GM18909 (cell line): ENCODE measurements around the gene CES3.

Source experiments
- ATAC-seq: cut with Tn5 transposase; IDR thresholded peaks from one replicate; pipeline ENCODE4 v1.9.1; 2021; ENCODE audit warnings: mild to moderate bottlenecking; ENCODE audit not compliant: unreplicated experiment, poor library complexity

The CES3 gene

DNA sequence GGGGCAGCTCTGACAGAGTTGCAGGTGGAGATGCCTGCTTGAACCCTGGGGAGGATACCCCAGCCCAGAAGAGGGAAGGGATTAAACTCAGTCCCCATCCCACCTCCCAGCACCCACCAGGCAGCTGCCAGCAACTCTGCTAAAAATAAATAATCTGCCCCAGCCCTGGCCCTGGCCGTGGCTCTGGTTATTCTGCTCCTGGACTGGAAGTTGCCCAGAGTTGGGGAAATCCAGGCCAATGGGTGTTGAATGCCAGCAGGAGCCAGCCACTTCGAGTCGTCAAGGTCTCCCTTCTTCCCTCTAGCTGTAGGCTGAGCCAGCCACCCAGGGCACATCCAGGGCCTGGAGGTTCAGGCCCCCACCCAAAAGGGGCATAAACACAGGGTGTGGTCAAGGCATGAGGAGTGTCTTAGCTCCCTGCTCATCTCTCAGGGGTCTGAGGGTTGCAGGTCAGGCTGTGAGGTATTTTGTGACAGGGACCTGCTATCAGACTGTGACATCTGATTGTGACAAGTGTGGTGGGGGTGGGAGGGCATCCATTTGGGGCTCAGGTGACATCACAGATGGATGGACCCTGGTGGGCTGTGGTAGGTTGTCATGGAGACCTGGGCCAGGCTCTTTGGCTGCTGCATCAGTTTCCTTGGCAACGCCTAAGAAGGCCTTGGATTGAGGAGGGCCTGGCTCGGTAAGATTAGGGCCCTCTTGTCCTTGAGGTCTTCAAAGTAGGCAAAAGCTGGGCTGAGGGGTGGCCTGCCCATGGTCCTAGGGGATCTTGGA is 34.7 kb upstream of the CES3 start:
- ATAC-seq: no peak

DNA sequence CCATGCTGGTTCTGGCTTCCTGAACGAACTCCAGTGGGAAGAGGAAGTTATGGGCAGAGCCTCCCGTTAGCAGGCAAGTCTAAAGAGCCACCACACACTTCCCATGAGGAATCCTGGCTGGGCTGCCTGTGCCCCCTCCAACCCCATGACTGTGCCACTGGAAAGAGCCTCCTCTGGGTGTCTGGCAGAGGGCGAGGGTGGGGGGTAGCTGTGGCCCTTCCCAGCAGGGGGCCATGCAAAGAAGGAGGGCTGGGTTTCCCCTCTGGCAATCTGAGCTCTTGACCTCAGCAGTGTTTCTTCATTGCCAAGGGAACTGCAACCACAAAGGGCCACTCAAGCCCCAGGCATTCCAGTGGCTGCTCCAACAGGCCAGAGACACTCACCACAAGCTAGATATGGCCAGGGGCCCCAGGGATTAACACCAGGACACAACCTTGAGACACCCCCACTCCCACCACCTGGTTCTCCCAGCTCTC is 34.1 kb upstream of the CES3 start:
- no peak for ATAC-seq

DNA sequence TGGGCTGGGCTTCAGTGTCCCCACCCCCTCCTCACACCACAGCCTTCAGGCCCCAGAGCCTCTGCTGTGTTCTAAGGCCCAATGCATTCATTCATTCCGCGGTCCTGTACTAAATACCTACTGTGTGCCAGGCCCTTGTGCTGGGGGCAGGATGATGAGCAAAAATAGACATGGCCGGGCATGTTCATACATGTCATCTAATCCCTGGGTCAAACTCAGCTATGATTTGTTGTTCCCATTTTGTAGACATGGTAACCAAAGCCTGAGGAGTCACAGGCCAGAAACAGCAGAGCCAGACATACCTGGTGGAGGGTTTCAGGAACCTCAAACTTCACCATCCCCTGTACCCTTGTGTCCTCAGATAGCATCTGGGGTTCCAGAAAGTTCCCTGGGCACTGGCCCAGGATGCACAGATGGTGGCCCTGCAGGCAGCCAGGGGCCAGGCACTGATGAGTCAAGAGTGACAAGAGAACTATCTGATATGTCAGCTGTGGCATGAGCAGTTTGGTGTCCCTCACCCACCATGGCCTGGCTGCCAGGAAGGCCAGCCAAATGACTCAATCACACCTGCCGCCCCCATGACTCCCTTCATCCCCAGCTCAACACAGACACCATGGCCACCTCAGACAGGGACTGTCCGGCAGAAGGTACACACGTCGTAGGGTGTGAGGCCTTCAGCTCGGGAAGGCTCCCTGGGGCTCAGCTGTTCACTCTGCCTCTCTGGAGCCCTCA is 33.0 kb upstream of the CES3 start:
- ATAC-seq: no peak

DNA sequence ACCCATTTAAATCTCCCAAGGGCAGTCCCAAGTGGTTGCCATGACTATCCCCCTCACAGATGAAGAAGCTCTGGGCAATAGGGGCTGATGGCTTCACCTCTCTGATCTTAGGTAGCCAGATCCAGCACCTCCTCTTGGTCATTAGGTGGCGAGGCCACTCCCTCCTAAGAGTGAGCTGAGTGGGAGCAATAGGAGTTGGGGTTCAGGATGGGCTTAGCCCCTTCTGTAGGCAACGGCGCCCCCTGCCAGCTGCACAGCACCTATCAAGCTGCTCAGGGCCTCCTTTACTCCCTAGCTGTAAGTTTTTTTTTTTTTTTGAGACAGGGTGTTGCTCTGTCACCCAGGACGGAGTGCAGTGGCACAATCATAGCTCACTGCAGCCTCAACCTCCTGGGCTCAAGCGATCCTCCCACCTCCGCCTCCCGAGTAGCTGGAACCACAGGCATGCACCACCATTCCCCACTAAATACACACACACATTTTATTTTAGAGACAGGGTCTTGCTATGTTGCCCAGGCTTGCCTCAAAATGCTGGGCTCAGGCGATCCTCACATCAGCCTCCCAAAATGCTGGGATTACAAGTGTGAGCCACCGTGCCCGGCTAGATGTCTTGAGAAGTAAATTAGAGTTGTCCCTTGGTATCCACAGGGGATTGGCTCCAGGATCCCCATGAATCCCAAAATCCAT is 32.2 kb upstream of the CES3 start:
- no peak for ATAC-seq

DNA sequence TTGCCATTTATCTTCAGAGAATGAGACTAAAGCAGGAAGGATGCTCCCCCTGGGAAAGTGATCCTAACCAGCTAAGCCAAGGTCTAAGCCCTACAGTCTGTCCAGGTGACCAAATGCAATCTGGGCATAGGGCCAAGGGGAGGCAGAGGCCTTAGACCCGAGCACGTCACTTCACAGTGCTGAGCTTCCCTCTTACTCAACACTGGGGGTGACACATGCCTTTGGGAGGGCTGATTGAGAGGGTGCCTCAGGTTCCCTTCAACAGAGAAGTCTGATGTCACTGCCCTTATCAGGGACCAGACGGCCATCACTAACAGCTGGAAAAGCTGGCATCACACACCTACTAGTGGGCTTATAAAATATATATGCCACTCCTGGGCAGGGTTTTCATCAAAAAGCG is 30.9 kb upstream of the CES3 start:
- ATAC-seq: no peak

DNA sequence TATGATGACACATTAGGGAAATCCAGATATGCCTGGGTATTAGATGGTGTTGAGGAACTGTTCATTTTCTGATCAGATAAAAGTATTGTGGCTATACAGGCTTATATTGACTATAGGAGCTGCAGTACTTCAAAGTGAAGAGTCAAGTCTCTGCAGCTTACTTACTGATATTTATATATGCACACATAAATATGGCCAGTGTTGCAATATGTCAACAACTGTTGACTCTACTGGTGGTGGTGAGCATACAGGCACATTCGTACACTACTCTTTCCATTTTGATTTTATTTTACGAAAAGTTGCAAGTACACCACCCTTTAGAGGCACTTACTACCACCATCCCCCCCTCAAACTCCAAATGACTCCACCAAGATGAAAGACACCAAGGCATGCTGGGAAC is 29.4 kb upstream of the CES3 start:
- no peak for ATAC-seq

DNA sequence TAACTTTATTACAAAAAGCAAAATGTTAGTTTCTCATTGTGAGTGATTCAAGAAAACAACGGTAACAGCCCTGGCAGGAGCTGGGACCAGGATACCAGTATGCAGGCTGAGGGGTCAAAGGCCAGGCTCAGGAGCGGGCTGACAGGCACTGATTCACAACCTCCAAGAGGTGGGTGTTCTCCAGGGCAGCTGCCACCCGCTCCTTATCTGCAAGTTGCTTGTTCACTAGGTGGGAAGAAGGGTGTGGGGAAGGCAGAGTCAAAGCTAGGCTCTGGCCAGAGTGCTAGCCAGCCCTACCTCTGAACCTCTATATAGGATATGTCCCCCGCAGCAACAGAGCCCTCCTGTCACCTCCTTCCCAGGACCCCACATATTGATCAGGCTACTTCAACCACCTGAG is 29.0 kb upstream of the CES3 start:
- no peak for ATAC-seq

DNA sequence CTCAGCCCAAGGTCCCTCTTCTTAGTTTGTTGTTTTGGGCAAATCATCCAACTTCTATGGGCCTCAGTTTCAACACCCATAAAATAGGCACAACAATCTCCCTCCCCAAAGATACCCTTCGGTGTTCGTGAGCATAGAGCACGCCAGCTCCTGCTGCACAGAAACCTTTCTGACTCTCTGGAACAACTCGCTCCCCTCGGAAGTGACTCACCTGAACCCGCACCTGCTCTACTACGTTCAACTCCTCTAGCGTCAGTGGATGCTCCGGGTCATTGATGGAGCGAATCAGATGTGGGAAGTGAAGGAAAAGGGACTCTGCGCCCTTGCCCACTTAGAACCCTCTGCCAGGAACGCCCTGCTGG is 27.3 kb upstream of the CES3 start:
- peak; percentile 6 for ATAC-seq

DNA sequence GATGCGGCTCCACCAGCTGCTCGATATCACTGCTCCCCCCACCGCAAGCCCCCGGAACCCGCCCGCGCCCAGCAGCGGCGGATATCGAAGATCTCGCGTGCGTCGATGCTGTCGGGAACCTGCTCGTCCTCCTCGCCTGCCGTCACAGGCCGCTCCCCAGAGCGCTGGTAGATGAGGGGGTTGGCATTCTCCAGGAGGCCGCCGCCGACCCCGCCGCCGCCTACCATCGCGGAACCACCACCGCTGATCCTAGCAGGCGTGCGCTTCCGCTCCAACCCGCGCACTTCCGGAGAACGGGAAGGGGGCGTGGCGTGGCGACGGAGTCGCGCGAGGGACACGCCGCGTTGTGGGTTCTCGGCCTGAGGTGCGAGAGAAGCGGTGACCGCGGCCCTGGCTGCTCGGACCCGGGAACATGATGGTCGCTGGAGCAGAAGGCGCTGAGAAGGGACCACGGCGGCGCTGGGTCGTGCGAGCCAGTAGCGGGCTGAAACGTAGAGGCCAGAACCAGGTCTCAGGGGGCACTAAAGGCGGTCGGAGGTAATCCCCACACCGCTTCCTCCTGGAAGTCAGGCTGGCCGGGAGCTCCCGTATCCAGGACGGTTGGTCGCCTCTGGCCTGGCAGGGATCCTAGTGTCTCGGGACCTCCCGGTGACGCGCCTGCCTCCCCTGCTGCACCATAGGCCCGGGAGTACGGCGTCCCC is 26.8 kb upstream of the CES3 start, which contains the start of gene CIAO2B:
TSS of gene CIAO2B (minus strand) at position 265 of the 701 bp plus-strand sequence. CDS start at position 227, 38 bp downstream.
- peak; percentile 71 for ATAC-seq

DNA sequence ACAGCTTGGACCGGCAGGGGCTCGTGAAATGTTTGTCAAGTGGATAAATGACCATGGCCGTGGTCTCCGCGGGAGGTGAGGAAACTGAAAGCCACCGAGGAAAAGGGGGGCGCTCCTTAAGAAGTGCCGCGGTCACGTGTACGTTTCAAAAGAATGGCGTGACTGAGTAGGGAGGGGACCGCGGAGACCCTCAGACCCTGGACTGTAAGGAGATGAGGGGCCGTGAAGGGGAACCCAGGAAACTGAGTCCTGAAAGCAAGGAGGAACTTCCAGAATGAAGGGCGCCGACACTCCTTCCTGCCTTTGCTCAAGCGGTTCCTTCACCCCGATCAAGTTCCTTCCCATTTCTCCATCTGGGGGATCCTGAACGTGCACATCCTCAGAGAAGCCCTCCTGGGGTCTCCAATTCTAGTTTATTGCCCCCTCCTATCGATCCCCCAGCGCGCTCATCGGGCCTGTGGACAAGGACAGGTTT is 26.2 kb upstream of the CES3 start:
- peak; percentile 8 for ATAC-seq

DNA sequence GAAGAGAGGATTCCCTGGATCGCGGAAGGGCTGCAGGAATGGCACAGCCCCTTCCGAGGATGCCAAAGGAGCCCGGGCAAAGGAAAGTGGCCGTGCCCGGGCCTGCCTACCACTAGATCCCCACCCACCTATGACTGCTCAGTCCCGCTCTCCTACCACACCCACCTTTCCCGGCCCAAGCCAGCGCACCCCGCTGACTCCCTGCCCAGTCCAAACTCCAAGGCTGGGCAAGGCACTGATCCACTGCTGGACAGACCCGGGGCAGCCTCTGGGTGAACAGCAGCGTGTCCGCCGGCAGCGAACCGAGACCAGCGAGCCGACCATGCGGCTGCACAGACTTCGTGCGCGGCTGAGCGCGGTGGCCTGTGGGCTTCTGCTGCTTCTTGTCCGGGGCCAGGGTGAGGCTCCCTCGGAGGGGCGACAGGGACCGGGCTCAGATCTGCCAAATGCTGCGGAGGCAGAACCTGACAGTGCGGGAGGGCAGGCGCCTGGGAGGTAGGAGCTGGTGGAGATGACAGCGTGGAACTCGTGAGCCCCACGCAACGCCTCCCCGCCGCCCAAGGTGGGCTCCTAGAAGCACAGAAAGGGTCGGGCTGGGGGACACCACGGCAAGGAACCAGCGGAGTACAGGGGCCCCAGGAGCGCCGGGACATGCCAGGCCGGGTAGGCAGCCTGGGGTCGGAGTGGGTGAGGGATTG is 25.6 kb upstream of the CES3 start, which contains the start of gene CES2:
TSS of gene CES2 (plus strand) at position 203 of the 698 bp plus-strand sequence. CDS start at position 323, 120 bp downstream.
- no peak for ATAC-seq

DNA sequence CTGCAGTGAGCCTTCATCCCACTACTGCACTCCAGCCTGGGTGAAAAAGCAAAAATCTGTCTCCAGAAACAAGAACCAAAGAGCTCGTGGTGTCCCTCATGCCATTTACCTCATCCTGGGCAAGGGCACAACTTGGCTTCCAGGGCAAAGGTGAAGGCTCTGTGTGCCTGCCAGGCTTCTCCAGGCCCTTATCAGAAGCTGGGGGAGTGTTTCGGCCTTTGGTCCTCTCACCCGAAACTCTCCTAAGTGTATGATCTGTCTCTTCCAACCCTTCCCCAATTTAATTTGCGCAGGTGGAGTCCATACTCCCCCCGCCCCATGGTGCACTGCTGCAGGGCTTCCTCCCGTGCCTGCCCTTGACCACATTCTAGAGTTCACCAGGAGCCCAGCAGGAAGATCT is 24.6 kb upstream of the CES3 start:
- ATAC-seq: no peak

DNA sequence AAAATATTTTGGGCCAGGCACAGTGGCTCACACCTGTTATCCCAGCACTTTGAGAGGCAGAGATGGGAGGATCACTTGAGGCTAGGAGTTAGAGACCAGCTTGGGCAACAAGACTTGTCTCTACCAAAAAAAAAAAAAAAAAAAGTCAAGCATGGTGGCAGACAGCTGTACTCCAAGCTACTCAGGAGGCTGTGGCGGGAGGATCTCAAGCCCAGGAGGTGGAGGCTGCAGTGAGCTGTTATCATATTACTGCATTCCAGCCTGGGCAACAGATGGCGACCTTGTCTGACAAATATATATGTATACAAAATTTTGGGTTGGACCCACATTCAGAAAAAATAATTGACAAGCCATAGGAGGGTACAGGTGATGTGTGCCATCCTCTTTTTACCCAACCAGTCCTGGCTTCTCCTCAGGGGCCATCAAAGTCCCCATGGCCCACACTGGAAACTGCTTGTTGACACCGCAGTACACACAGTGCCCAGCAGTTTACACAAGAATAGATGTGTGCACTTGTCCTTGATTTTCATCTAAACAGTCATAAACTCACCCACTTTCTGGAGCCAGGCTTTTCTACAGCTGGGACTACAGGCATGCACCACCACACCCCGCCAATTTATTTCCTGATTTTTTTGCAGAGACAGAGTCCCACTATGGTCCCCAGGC is 24.0 kb upstream of the CES3 start:
- ATAC-seq: no peak

DNA sequence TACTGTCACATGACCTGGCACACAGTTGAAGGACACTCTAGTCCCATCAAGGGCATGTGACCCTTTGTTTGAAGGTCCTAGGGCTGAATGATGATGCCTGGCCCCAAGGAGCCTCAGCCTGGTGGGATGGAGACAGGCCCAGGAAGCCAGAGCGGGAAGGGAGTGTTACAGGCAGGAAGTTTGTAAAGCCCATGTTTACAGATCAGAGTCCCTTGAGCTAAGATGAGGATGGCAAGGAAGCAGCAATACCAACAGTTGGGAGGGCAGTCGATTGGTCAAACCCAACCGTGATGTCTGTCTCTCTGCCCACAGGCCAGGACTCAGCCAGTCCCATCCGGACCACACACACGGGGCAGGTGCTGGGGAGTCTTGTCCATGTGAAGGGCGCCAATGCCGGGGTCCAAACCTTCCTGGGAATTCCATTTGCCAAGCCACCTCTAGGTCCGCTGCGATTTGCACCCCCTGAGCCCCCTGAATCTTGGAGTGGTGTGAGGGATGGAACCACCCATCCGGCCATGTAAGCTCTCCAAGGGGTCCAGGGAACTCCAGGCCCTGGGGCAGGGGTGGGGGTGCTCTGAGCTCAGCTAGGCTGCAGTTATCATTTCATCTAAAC is 23.2 kb upstream of the CES3 start:
- ATAC-seq: no peak

DNA sequence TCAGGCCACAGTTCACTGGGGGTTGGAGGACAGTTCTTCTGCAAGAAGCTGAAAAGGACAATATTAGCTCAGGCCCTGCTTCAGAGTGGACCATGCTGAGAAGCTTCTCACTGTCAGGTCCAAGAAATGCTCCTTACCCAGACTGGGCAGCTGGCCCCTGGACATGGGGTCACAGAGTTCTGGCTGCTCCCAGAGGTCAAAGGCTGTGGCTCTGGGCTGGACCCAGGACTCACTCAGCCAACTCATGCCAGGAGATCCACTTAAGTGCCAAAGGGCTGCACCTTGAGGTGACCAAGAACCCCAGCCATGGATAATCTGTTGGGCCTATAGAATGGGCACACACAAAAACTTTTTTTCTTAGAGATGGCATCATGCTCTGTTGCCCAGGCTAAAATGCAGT is 21.7 kb upstream of the CES3 start:
- no peak for ATAC-seq

DNA sequence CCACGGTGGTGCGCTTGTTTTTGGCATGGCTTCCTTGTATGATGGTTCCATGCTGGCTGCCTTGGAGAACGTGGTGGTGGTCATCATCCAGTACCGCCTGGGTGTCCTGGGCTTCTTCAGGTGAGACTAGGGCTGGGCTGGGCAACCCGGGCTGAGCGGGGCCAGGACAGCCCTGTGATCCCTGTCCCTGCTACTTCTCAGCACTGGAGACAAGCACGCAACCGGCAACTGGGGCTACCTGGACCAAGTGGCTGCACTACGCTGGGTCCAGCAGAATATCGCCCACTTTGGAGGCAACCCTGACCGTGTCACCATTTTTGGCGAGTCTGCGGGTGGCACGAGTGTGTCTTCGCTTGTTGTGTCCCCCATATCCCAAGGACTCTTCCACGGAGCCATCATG is 20.8 kb upstream of the CES3 start:
- ATAC-seq: no peak

DNA sequence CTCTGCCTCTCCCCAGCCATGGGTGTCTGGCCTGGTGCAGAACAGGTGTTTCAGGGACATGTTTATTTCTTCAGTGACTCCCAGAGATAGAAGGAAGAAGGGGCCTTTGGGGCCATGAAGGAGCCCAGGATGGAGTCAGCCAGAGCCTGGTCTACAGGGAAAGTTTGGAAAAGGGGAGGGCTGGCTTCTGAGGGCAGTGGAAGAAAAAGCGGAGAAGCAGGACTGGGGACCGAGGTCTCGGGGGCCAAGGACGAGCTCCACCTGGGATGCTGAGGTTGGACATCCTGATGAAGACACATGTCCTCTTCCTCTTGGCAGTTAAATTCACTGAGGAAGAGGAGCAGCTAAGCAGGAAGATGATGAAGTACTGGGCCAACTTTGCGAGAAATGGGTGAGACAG is 18.1 kb upstream of the CES3 start:
- ATAC-seq: no peak

DNA sequence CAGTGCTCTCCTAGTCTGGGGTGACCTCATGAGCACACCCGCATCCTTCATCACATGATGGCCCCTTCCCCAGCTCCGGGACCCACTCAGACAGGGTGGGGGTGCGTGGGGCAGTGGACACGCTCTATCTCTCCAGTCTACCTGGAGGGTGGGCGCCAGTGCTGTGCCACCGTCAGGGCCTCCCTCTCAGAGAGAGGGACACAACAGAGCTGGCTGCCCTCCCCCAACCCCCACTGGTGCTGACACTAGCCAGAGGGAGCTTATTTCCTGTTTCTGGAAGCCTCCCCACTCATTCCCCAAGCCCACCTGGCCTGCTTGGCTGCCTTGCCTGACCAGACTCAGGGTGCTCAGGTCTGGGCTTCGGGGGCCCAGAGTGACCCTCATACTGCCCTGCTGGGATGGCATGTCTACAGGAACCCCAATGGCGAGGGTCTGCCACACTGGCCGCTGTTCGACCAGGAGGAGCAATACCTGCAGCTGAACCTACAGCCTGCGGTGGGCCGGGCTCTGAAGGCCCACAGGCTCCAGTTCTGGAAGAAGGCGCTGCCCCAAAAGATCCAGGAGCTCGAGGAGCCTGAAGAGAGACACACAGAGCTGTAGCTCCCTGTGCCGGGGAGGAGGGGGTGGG is 17.5 kb upstream of the CES3 start:
- ATAC-seq: no peak
